ENCODE measurements around the gene PIEZO2.

DNA sequence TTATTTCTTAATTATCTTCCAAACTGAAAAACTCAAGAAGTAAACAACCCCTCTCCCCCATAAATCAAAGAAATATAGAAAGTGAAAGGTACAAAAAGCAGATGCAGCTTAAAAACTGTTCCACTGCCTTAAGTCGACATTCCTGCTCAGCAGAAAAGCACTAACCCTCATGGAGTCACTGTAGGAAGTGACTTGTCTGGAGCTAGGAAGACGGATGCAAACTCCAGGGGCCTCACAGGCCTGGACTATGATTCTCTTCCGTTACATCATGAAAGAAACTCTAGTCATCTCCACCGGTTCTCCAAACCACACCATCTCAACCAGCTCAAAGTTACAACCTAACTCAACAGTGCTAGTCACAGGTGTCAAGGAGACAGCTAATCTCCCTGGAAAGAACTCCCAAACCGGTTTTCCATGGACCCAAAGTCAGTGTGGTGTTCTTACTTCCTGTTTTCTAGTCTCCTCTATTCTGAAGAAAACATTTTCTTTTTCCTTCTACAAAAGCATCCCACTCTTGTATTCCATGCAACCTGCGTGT, 128.4 kb downstream of the PIEZO2 start:
- TF ChIP-seq, protein P1, sequence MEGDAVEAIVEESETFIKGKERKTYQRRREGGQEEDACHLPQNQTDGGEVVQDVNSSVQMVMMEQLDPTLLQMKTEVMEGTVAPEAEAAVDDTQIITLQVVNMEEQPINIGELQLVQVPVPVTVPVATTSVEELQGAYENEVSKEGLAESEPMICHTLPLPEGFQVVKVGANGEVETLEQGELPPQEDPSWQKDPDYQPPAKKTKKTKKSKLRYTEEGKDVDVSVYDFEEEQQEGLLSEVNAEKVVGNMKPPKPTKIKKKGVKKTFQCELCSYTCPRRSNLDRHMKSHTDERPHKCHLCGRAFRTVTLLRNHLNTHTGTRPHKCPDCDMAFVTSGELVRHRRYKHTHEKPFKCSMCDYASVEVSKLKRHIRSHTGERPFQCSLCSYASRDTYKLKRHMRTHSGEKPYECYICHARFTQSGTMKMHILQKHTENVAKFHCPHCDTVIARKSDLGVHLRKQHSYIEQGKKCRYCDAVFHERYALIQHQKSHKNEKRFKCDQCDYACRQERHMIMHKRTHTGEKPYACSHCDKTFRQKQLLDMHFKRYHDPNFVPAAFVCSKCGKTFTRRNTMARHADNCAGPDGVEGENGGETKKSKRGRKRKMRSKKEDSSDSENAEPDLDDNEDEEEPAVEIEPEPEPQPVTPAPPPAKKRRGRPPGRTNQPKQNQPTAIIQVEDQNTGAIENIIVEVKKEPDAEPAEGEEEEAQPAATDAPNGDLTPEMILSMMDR (IDR thresholded peaks at IDR 0.05), result no peak
- TF ChIP-seq EZH2 (IDR thresholded peaks at IDR 0.05; ENCODE audit: borderline replicate concordance, insufficient read depth, low read depth, low read length, poor library complexity, severe bottlenecking), result no peak

All from B cell (primary cell).